ENCODE results near the gene NCF1.
"Not testable (repeated sequence)": the region's sequence is repeated elsewhere in the genome, so short reads cannot be mapped to it uniquely, and the experiment has no call there.

Gene NCF1

DNA sequence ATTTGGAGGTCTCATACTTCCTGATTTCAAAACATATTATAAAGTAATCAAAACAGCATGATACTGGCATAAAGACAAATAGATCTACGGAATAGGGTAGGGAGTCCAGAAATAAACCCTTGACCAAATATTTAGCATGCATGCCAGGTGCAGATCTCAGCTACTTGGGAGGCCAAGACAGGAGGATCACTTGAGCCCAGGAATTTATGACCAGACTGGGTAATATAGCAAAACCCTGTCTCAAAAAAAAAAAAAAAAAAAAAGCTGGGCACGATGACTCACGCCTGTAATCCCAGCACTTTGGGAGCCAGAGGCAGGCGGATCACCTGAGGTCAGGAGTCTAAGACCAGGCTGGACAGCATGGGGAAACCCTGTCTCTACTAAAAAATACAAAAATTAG lies 56.1 kb downstream of the NCF1 start:
- H3K36me3 Mint-ChIP-seq (ENCODE audit: low read depth); H3K9me3 Mint-ChIP-seq; H3K4me3 Mint-ChIP-seq; H3K27ac Mint-ChIP-seq; DNase-seq (ENCODE audit: low spot score); H3K27me3 Mint-ChIP-seq (ENCODE audit: low read depth); H3K4me1 Mint-ChIP-seq (ENCODE audit: low read depth): not testable (repeated sequence)

DNA sequence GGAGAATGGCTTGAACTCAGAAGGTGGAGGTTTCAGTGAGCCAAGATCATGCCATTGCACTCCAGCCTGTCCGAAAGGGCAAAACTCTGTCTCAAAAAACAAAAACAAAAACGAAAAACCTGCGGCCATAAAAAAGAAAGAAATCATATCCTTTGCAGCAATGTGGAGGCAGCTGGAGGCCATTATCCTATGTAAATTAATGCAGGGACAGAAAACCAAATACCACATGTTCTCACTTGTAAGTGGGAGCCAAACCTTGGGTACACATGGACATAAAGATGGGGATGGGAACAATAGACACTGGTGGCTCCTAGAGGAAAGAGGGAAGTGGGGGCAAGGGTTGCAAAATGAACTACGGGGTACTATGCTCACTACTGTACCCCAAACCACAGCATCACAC lies 56.6 kb downstream of the NCF1 start:
- H3K36me3 Mint-ChIP-seq (ENCODE audit: low read depth); H3K9me3 Mint-ChIP-seq; H3K4me3 Mint-ChIP-seq; H3K27me3 Mint-ChIP-seq (ENCODE audit: low read depth); H3K27ac Mint-ChIP-seq; H3K4me1 Mint-ChIP-seq (ENCODE audit: low read depth); DNase-seq (ENCODE audit: low spot score): not testable (repeated sequence)
